NCI-H526 (cell line): ENCODE data around the gene SLC22A23.

Experiments
- DNase-seq, 2 experiments: peaks; one replicate each; lab custom pipeline; 2025; lab: John Stamatoyannopoulos, UW

SLC22A23 gene

DNA sequence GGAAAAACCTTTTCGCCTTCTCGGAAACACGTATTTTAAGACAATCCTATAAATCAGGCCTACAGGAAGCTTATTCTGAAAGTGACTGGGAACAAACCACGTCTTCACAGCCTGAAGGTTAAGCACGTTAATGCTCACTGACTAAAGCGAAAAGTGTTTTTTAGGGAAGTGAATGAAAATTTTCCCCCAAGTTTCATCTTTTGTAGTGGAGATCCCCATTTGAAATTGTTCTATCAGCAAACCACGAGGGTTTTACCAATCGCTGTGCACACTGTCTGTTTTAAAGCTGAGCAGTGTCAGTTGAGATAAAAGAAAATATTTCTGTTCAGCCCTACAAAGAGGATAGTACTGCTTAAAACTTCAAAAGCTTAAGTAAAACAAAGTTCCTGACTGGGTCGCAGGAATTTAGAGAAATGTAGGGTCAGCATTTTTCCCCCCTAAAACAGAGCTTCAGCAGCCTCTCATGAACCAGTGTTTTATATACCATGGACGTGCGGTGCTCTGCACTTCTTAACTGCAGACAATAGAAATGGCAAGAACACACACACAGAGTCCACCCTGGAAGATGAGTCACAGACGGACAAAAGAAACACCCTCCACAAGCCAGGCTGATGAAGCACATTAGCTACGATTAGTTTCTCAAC, 34.9 kb downstream of the SLC22A23 start:
- DNase-seq, result no peak

DNA sequence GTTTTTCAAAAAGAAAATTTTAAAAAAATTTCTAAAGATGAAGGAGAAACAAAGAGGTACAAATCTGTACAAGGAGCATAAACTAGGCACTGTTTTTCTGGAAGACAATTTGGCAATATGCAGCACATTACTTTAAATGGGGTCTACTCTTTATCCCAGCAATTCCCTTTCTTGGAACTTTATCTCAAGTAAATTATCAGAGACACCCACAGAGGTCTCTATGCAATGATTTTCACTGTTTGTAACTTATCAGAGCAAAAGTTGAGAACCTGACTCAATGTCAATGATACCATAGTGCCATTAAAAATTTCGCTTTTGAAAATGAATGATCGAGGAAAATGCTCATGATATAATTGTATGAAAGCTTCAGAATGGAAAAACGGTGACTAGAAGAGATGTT, 35.7 kb downstream of the SLC22A23 start:
- no peak for DNase-seq

DNA sequence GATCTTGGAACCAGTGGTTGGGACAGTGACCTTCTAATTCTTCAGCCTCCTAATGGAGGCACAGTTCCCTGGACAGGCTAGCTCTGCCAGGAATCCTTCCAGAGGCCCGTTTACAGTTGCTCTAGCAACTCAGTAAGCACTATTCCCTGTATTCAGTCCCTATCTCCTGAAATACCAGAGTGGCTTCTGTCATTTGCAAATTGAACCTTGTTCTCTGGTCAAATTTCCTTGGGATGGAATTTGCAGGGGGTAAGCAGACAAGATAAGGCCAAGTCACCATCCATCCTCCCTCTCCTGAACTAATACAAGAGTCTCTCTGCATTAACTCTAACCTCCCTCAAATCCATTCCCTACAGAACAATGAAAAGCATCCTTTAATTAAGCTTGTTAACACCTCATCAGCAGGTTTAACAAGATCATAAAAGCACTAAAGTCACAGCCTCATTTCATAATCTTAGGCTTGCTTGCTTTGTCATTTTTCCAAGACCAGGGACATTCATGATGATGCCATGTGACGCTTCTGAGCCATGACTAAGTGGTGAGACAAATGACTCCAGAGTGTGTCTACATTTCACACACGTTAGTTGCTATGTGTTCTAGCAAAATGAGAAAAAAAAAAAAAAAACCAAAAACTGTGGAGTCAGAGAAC, 37.1 kb downstream of the SLC22A23 start:
- peak in 1 of 2 experiments; percentile 12 for DNase-seq

DNA sequence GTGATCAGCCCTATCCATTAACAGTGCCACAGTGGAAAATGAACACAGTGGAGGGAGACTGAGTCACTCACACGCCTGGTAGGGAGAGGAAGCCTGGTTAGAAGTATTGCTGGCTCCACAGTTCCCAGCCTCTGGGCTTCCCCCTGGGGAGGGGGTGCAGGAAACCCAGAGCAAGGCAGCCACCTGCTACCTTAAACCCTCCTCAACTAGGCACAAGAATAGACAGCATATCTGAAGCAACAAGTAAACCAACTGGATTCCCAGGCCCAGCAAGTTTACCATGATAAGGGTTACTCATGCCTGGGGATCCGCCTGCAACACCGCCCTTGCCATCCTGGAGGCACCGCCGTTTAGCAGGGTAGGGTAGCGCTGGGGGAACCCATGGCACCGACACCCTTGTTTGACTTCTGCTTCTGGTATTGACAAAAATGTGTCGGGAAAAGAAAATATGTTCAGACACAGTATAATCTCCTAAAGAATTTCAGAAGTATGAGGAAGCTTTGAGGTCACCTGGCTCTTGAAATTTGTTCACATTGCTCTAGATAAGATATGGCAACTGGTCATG, 38.3 kb downstream of the SLC22A23 start:
- no peak for DNase-seq

DNA sequence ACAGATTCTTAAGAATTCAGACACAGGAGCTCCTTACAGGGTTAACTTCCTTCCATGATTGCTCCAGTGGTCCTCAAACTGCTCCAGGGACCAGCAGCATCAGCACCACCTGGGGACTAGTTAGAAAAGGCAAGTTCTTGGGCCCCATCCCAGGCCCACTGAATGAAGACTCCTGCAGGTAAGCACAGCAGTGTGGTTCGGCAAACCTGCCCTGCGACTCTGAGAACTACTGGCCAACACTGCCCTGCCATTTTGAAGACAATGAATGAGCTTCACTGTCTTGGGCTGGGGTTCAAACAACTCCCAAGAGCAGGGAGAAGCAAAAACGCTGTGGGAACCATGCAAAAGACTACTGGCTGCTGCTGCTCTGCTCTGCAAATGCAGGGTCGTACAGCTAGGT, 39.4 kb downstream of the SLC22A23 start:
- no peak for DNase-seq

DNA sequence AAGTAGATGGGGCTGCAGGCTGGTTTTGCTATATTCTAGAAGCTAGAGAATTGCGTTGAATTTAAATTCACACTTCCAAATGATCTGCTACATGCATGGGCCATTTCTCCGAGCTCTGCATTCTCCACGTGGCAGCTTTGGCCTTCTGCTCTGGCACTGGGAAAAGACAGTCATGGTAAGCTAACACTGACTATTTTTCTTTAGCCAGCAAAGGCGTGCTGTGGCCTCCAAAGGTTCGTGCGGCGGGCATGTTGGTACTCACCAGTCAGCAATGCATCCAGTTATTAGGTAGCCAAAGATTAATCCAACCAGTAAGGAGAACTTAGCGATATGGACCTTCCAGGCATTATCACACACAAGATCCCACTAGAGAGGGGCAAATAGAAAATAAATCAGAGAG, 41.4 kb downstream of the SLC22A23 start:
- no peak for DNase-seq

DNA sequence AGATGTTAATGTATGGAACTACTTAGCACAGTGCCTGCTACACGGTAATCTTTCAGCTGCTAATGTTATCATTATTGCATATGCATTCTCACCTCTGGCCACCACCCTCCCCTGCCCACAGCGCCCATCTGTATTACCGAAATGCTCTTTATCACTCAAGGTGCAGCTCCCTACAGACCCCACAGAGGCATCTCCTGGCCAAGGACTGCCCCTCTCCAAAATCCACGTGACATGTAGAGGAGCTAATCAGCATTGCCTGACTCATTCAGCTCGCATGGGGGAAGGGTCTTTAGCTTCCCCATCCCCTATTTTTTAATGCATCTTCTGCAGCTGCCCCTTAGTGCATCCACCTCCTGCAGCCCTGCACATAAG, 41.8 kb downstream of the SLC22A23 start:
- DNase-seq, result no peak

DNA sequence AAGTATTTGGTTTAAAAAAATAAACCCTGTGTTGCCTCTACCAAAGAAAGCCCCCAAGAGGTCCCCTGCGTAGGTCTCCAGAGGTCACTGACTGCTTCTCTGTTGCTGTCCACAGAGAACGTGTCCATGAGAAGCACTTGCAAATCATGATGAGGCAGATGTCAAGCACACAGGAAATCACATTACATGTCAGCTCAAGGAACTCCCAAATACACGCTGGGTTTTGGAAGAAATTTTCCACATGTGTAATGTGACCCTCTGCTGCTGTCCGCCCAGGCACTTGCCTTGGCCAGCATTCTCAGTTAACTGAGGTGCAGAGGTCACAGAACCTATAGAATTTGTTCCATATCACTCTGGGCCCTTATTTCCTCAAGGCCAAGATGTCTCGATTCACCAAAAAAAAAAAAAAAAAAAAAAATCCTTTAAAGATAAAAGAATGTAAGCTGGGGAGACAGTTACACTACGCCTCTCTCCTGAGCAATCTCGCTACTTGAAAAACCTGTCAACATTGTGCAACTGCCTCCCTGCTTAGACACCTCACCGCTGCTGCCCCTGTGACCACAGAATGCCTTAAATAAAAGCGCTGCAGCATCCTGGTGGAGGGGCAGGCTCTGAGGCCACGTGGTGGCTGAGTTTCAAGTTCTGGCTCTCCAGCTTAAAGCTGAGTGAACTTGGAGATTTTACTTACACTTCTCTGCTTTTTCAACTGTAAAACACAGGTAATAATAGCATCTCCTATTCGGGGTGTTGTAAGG, 42.3 kb downstream of the SLC22A23 start:
- no peak for DNase-seq

DNA sequence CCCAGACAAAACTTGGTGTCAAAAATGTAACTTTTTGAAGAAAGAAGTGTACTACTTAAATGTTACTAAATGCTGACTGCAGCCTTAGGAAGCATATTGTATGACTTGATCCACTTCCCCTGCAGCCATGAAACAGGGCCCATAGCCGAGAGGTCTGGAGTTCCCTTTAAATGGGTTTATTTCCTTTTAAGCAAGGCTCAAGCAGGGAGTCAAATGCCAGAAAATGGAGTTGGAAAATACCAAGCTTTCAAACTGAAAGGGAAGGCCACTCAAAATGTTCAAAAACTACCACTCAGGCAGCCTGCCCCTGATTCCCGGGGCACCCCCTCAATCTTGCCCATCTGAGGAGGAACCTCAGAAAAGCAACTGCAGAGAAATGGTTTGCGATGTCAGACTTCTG, 43.3 kb downstream of the SLC22A23 start:
- DNase-seq, result no peak

DNA sequence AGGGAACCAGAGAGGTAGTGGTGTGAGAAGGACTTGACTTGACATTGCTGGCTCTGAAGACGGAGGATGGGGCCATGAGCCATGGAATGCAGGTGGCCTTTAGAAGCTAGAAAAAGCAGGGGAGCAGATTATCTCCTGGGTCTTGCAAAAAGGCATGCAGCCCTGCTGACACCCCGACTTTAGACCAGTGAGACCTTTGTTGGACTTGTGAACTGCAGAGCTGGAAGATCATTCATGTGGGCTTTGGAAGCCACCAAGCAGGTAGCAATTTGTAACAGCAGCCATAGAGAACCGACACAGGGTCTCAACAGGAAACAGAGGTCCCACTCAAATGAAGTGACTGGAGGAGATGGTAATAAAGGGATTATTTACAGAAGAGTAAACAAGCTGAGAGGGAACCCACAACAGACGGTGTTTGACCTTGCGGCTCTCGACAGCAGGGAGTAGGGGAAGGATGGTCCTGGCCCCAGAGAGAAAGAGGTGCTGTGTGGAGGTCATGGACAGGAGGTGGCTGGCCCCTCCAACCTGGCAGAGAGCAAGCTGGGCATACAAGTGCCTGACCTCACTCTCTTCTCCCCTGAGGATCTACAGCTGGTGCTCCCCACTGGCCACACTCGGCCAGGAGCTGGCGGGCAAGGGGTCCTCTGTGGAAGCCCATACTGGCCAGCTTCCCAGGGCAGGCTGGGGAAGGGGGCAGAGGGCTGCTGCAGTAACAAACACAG, 43.9 kb downstream of the SLC22A23 start:
- DNase-seq, result no peak

DNA sequence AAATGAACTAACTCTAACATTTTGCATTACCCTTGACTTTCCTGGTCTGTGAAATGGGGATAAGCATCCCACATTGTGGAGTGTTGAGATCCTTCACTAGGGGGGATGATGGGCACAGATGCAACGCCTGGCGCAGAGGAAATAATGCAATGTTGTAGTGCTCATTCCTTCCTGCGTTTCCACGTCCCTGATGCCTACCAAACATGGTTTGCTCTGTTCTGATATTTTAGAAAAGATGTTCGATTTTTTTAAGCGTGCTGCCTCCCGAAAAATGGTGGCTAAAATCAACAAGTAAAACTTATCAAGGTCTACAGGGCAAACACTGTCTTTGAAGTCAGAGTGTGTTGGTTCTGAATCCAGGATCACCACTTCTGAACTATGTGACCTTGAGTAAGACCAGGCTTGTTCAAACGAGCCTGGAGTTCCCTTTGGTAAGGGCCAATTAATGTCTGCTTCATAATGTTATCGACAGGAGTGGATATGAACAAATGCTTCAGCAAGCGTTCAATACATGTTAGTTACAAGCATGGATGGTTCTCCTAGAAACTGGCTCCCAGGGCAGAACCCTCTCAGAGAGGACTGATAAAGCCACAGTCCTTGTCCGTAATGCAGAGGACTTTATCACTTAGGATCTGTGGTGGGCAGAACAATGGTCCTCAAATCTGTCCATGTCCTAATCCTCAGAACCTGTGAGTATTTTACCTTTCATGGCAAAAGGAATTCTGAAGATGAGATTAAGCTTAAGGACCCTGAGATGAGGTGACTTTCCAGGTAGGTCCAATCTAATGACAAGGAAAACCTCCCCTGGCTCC, 44.7 kb downstream of the SLC22A23 start:
- no peak for DNase-seq

DNA sequence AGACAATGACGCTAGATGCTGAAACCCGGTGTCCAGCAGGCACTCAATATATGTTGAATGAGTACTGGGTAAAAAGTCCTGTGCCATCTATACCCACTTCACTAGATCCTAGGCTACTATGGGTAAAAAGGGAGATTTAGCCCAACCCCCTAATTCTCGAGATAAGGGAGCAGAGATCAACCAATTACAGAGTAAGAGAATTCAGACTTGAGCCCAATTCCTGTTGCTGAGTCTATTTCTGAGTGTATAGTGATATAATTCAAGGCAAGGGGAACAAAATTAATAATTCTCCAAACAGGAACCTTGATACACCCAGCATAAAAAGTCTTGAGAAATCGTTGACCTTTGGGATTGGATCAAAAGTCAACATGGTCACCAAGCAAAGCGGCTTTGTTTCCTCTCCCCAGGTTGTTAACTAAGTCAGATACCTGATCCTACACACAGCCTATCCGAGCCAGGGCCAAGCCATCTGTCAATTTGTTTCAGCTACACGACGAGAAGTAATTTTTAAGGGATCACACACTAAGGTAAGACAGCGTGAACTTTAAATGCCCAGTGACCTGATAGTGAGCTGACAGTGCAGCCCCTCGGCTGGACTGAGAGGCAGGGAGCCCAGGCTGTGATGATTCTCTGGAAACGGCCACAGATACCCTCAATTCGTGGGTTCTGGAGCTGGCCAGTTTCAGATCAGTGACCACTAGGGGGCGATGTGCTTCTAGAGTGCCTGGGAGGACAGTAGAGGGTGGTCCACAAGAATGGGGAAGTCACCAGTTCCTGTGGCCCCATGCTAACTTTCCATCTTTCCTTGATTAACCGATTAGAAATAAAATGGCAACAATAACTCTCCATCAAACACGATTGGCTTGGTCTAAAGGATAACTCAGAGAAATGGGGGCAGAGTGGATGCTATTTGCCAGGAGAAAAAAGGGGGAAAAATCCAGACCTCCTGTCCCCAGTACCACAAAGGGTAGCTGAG, 46.2 kb downstream of the SLC22A23 start:
- DNase-seq, result peak; percentile 35 to 81

DNA sequence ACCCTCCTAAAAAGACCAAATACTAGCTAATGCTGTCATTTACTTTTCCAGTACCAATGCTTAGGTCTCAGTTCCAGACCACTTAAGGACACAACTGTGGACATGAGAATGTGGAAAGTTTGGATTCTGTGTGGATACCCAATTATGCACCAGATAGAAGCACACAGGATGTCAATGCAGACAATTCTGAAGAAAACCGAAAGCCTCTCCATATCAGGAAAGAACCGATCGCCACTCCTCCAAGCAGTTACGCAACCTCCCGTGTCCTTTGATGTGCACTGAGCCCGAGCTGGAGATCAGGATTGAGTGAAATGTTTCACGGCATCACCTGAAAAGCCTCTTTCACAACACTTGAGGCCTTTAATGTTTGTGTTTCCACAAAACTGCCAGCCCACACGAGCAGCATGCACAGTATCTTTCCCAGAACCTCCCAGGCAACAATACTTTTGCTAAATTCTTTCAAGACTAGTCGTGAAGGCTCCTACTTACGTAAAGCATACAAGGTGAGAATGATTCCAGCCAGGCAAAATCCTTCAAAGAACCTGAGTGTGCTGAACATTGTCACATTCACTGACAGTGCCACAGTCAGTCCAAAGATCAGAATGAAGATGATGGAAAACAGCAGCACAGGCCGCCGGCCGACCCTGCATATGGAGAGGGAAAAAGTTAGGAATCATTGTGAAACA, 47.0 kb downstream of the SLC22A23 start:
- no peak for DNase-seq

DNA sequence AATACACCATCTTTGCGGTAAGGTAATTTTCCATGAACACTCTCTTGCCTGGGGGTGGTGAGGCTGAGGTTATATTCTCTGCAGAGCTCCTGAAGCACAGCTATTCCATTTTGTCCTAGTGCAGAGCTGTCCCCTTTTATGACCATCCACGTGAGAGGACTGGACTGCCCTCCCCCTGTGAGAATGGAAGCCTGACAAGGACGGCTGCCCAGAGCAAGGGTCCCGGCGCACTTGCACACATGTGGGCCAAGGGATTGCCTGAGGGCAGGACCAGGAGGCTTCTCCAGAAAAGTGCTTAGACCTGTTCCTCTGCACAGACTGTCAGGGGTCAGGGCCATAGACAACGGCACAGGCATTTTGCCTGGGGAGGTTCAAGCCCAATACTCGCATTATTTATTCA, 48.2 kb downstream of the SLC22A23 start:
- no peak for DNase-seq

DNA sequence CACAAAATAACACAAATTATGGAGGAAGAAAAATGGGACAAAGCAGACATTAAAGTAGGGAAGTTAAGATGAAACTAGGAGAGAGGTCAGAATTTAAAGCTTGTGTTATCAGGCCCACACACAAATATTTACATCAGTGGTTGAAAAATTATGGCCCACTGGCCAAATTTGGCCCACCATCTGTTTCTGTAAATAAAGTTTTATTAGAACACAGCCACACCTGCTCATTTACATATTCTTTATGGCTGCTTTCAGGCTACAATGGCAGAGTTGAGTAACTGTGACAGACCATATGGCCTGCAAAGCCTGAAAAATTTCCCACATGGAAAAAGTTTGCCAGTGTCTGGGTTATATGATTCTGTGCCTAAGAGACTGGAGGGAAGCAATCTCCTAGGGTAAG, 49.0 kb downstream of the SLC22A23 start:
- no peak for DNase-seq

DNA sequence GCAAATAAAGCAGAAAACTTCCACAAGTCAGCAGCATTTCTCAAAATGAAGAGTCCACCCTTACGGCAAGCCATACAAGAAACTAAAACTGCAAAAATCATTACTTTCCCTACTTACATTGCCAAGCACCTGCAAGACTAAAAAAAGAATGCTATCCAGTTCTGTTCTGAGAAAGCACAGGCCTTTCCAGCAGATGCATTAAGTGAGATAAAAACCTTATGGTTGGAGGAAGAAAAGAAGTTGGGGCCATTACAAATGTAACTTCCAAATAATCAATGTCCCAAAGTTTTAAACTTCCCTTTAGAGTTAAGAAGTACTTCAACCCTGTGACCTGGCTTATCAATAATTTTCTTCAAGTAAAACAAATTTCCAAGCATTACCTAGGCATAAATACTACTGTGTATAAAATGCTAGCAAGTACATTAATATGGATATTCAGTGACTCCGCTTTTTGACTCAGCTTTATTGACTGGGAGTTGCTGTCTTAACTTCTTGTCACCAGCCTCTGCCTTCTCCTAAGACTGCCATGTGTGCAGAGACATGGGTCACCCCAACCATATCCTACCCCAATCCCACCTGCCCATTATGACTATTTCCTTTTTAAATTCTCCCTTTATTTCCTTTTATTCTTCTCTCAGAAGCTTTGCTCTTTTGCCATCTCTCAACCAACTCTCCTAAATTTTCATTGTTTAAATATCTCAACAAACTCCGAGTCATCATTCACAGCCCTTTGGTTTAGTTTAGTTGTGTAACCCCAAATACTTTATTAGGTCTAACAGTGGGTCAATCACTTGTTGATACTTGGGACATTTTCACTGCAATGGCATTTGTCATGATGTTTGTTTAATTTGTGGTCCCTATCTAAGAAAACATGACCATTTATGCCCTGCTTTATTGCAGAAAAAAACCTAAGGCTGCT, 49.7 kb downstream of the SLC22A23 start:
- DNase-seq, result no peak

DNA sequence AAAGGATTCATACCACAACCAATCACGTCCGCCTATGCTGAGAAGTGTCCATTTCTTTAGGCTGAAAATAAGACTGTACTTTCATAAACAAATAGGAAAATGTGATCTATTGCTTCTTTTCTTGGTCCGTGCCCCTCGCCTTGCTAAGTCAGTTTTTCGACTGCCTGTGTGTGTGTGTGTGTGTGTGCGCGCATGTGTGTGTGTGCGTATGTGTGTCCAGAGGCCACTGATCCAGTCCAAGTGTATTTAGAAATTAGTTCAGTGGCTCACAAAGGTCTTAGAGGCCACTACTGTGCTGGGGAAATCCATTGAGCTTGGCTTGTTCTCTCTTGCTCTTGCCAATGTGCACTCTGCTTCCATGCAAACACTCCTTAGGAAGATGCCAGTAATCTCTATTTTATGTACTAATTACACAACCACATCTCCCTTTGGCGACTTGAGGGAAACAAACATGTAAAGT, 50.5 kb downstream of the SLC22A23 start:
- no peak for DNase-seq

DNA sequence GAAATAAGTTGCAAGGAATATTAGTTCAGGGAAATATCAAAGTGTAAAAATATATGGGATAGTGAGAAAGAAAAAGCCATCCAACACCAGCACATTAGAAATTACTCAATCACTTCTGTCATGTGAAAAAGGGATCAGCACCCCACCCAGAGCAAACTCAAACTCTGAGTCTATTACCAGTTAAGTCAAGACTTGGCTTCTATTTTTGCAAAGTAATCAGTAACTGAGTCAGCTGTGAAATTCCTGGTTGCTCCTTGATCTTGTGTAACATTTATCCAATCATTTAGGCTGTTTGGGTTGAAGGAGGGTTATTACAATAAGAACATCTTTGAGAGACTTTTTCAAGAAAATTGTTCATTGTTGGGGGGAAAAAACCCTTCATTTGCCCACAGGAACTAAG, 51.2 kb downstream of the SLC22A23 start:
- no peak for DNase-seq

DNA sequence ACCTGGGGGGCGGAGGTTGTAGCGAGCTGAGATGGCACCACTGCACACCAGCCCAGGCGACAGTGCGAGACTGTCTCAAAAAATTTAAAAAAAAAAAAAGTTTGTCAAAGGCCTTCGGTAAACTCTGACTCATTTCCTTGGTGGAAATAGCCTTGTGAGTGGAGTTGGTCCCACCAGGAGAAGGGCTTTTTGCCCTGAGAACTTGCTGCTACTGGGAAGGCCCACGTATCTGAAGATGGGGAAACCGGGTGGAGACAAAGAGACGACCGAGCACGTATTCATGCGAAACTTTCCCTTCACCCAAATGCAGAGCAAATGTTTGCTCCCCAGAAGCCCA, 51.7 kb downstream of the SLC22A23 start:
- no peak for DNase-seq
